ENCODE data around the gene FBXO11.

The FBXO11 gene

GRCh38 chr2:47751856-47752414, 154.4 kb downstream of the FBXO11 start:
- ATAC-seq: no peak
- TF ChIP-seq POU6F1 (CRISPR knock-in tag; IDR thresholded peaks at IDR 0.05; ENCODE audit: borderline replicate concordance, low read depth): no peak
- TF ChIP-seq RARB (CRISPR knock-in tag; IDR thresholded peaks at IDR 0.05): no peak
- no peak for TF ChIP-seq TCF4 (CRISPR knock-in tag; IDR thresholded peaks at IDR 0.05; ENCODE audit: borderline replicate concordance)
- TF ChIP-seq PATZ1 (CRISPR knock-in tag; IDR thresholded peaks at IDR 0.05; ENCODE audit: borderline replicate concordance): no peak
- TF ChIP-seq ZFP30 (CRISPR knock-in tag; IDR thresholded peaks at IDR 0.05): no peak

- no peak for ATAC-seq
- no peak for TF ChIP-seq BACH2 (CRISPR knock-in tag; IDR thresholded peaks at IDR 0.05; ENCODE audit: borderline replicate concordance)
- no peak for TF ChIP-seq CREB5 (CRISPR knock-in tag; IDR thresholded peaks at IDR 0.05; ENCODE audit: low read depth)
- no peak for TF ChIP-seq CSRNP3 (CRISPR knock-in tag; IDR thresholded peaks at IDR 0.05)
- TF ChIP-seq ZNF565 (CRISPR knock-in tag; conservative IDR thresholded peaks at IDR 0.05; ENCODE audit: low read depth): no peak
- TF ChIP-seq PPARA (CRISPR knock-in tag; IDR thresholded peaks at IDR 0.05; ENCODE audit: borderline replicate concordance): no peak
- no peak for TF ChIP-seq ZNF70 (CRISPR knock-in tag; IDR thresholded peaks at IDR 0.05)
- TF ChIP-seq TSHZ2 (CRISPR knock-in tag; IDR thresholded peaks at IDR 0.05): no peak
- no peak for TF ChIP-seq CSDC2 (CRISPR knock-in tag; IDR thresholded peaks at IDR 0.05)
- TF ChIP-seq POU6F1 (CRISPR knock-in tag; IDR thresholded peaks at IDR 0.05; ENCODE audit: borderline replicate concordance, low read depth): no peak
- TF ChIP-seq ESRRG (CRISPR knock-in tag; IDR thresholded peaks at IDR 0.05): no peak
- TF ChIP-seq GLIS3 (CRISPR knock-in tag; IDR thresholded peaks at IDR 0.05): no peak
- no peak for TF ChIP-seq TCF4 (CRISPR knock-in tag; IDR thresholded peaks at IDR 0.05; ENCODE audit: borderline replicate concordance)
- TF ChIP-seq ZC3H10 (CRISPR knock-in tag; IDR thresholded peaks at IDR 0.05): no peak
- no peak for TF ChIP-seq RARB (CRISPR knock-in tag; IDR thresholded peaks at IDR 0.05)
Measured at GRCh38 chr2:47747878-47748277, 158.4 kb downstream of the FBXO11 start.

- no peak for ATAC-seq
- no peak for TF ChIP-seq SNAI2 (CRISPR knock-in tag; IDR thresholded peaks at IDR 0.05)
- no peak for TF ChIP-seq ZNF8 (CRISPR knock-in tag; IDR thresholded peaks at IDR 0.05)
- no peak for TF ChIP-seq ARNTL (CRISPR knock-in tag; IDR thresholded peaks at IDR 0.05; ENCODE audit: borderline replicate concordance, low read depth)
- TF ChIP-seq TSHZ2 (CRISPR knock-in tag; IDR thresholded peaks at IDR 0.05): no peak
- no peak for TF ChIP-seq BACH2 (CRISPR knock-in tag; IDR thresholded peaks at IDR 0.05; ENCODE audit: borderline replicate concordance)
- no peak for TF ChIP-seq CSRNP3 (CRISPR knock-in tag; IDR thresholded peaks at IDR 0.05)
- no peak for TF ChIP-seq TOX (CRISPR knock-in tag; IDR thresholded peaks at IDR 0.05; ENCODE audit: borderline replicate concordance)
- no peak for TF ChIP-seq TCF4 (CRISPR knock-in tag; IDR thresholded peaks at IDR 0.05; ENCODE audit: borderline replicate concordance)
- no peak for TF ChIP-seq ZC3H10 (CRISPR knock-in tag; IDR thresholded peaks at IDR 0.05)
Measured at GRCh38 chr2:47744074-47744473, 162.2 kb downstream of the FBXO11 start.

All from SK-N-SH treated with all-trans-retinoic acid at 6 μM for 48 hours (cell line).